B cell (primary cell): ENCODE results near the gene CDYL. TPM values are rescaled to one million over a fixed set of nuclear protein-coding genes. Genes with fewer than 3 reads are reported as not detected.
A peak's percentile ranks its signal among the peaks of the same experiment; 100 is the strongest.

Experiments
- ATAC-seq: fragments of 200-7000 bp; cut with Tn5 transposase; one replicate; pipeline ENCODE4 v1.10.0; 2021; ENCODE audit warnings: low read depth, mild to moderate bottlenecking, moderate number of reproducible peaks, moderate library complexity
- CTCF ChIA-PET: fragments of 350-600 bp; sonication (Branson Sonifier 250); formaldehyde crosslinking; loops from one replicate; lab custom pipeline; 2021; ENCODE audit warnings: antibody characterized with exemption, inconsistent platforms; lab: Charles Lee
- POLR2A ChIA-PET: fragments of 350-600 bp; sonication (Branson Sonifier 250); formaldehyde crosslinking; loops from one replicate; lab custom pipeline; 2021; ENCODE audit warnings: antibody characterized with exemption; lab: Charles Lee
- DNase-seq: peaks from one replicate; pipeline ENCODE4 v3.0.0; 2013
- H2AFZ ChIP-seq: 2 replicates; pipeline ENCODE4 v1.6.1; 2012; ENCODE audit warnings: mild to moderate bottlenecking, low read depth, low read length; ENCODE audit not compliant: insufficient read depth, poor library complexity, severe bottlenecking
- H3K27ac ChIP-seq, 2 donors: 1 replicate in 1 of 2; 2 replicates in 1 of 2; pipeline ENCODE4 v1.5.1; 2012 to 2013; ENCODE audit warnings: low read length in 2 of 2, mild to moderate bottlenecking in 2 of 2, moderate library complexity in 1 of 2
- H3K27me3 ChIP-seq, 4 experiments: fragments of 200-600 bp in 1 of 4; sonication (generic) in 1 of 4; replicated peaks in 1 of 4; 1 replicate in 2 of 4; 2 replicates in 2 of 4; pipeline versions ENCODE4 v1.6.1 to v1.7.0; 2013 to 2016; ENCODE audit warnings: low read length in 3 of 4, mild to moderate bottlenecking in 2 of 4, mixed read lengths in 1 of 4, moderate library complexity in 1 of 4; ENCODE audit not compliant: insufficient read depth in 4 of 4, control insufficient read depth in 3 of 4; ENCODE audit errors: control extremely low read depth in 1 of 4
- H3K36me3 ChIP-seq, 2 experiments: replicated peaks in 1 of 2; 1 replicate in 1 of 2; 2 replicates in 1 of 2; pipeline versions ENCODE4 v1.6.1 to v1.7.1; 2013; ENCODE audit warnings: low read length in 1 of 2; ENCODE audit not compliant: insufficient read depth in 2 of 2, control insufficient read depth in 1 of 2; ENCODE audit errors: control extremely low read depth in 1 of 2, extremely low read depth in 1 of 2
- H3K4me1 ChIP-seq, 2 donors: fragments of 200-600 bp in 1 of 2; sonication (generic) in 1 of 2; 1 replicate in 1 of 2; 2 replicates in 1 of 2; pipeline versions ENCODE4 v1.5.1 to v1.6.1; 2013 to 2017; ENCODE audit warnings: low read length in 2 of 2; ENCODE audit not compliant: control insufficient read depth in 2 of 2, insufficient read depth in 2 of 2
- H3K4me2 ChIP-seq: replicated peaks from 2 replicates; pipeline ENCODE3; 2012; ENCODE audit warnings: mild to moderate bottlenecking, low read depth, low read length; ENCODE audit not compliant: poor library complexity, severe bottlenecking
- H3K4me3 ChIP-seq, 5 experiments: fragments of 200-600 bp in 1 of 5; sonication (generic) in 1 of 5; 1 replicate in 3 of 5; 2 replicates in 2 of 5; pipeline versions ENCODE4 v1.5.1 to v1.7.0; 2011 to 2016; ENCODE audit warnings: low read length in 4 of 5, mild to moderate bottlenecking in 4 of 5, low read depth in 2 of 5, control low read depth in 1 of 5, moderate library complexity in 1 of 5; ENCODE audit not compliant: insufficient read depth in 1 of 5; ENCODE audit errors: control extremely low read depth in 1 of 5, extremely low read depth in 1 of 5
- H3K79me2 ChIP-seq: fragments of 200-600 bp; sonication (generic); one replicate; pipeline ENCODE4 v1.6.0; 2016; ENCODE audit warnings: low read length; ENCODE audit not compliant: control insufficient read depth, insufficient read depth
- H3K9ac ChIP-seq: fragments of 200-600 bp; sonication (generic); 2 replicates; pipeline ENCODE4 v1.6.1; 2017; ENCODE audit warnings: mild to moderate bottlenecking, low read length, moderate library complexity
- H3K9me3 ChIP-seq, 3 donors: one replicate each; pipeline versions ENCODE4 v1.6.1 to v1.7.1; 2013; ENCODE audit warnings: low read length in 2 of 3; ENCODE audit not compliant: control insufficient read depth in 2 of 3, insufficient read depth in 1 of 3; ENCODE audit errors: control extremely low read depth in 1 of 3
- H4K20me1 ChIP-seq: 2 replicates; pipeline ENCODE4 v1.6.0; 2012; ENCODE audit warnings: mild to moderate bottlenecking, low read length; ENCODE audit not compliant: insufficient read depth, control insufficient read depth, poor library complexity, severe bottlenecking
- H3K27ac Mint-ChIP-seq: one replicate; pipeline ENCODE4 v1.8.0; 2021; ENCODE audit warnings: mixed read lengths
- H3K27me3 Mint-ChIP-seq: one replicate; pipeline ENCODE4 v1.8.0; 2021; ENCODE audit warnings: mixed read lengths
- H3K4me1 Mint-ChIP-seq: one replicate; pipeline ENCODE4 v1.8.0; 2021; ENCODE audit warnings: mixed read lengths
- H3K4me3 Mint-ChIP-seq: one replicate; pipeline ENCODE4 v1.8.0; 2021; ENCODE audit warnings: mixed read lengths
- H3K9me3 Mint-ChIP-seq: one replicate; pipeline ENCODE4 v1.8.0; 2022; ENCODE audit warnings: mixed read lengths; ENCODE audit not compliant: insufficient read depth
- EZH2 ChIP-seq: IDR thresholded peaks from 2 replicates; pipeline ENCODE4 v1.6.1; 2012; ENCODE audit warnings: borderline replicate concordance, low read depth, mild to moderate bottlenecking, moderate library complexity, low read length; ENCODE audit not compliant: insufficient read depth, poor library complexity, severe bottlenecking
- WGBS: methylation state at CpG from one replicate; pipeline ENCODE4 v1.1.5; 2013; ENCODE audit warnings: missing lambda C conversion rate; ENCODE audit not compliant: insufficient coverage; 5-methylcytosine and 5-hydroxymethylcytosine counted together
- intact Hi-C: fragments of 100-400 bp; cut with micrococcal nuclease; formaldehyde crosslinking; loops from one replicate; pipeline ENCODE4 v1.10.0; 2022
- polyA plus RNA-seq: library from polyadenylated mRNA; depleted of rRNA; stranded (reverse); fragments of >200 nt; gene quantifications from 2 replicates; pipeline ENCODE4 v1.2.3, GENCODE V29; 2012
- total RNA-seq, 2 donors: library from RNA; stranded (reverse); fragments of 120-200 nt in 1 of 2; gene quantifications; 1 replicate in 1 of 2; 2 replicates in 1 of 2; pipeline versions ENCODE4 v1.2.3 to v1.2.4, GENCODE V29; 2013 to 2022
- TF ChIP-seq, protein P1 (sequence below): fragments of 200-600 bp; IDR thresholded peaks from one replicate; pipeline ENCODE4 v1.8.0; 2022; ENCODE audit warnings: antibody characterized with exemption, mild to moderate bottlenecking

Gene CDYL
- total and polyA plus RNA-seq, 2 donors (not counting 1 experiment from before 2014, with no cell fraction given), result 15.6 to 63.0 TPM

DNA sequence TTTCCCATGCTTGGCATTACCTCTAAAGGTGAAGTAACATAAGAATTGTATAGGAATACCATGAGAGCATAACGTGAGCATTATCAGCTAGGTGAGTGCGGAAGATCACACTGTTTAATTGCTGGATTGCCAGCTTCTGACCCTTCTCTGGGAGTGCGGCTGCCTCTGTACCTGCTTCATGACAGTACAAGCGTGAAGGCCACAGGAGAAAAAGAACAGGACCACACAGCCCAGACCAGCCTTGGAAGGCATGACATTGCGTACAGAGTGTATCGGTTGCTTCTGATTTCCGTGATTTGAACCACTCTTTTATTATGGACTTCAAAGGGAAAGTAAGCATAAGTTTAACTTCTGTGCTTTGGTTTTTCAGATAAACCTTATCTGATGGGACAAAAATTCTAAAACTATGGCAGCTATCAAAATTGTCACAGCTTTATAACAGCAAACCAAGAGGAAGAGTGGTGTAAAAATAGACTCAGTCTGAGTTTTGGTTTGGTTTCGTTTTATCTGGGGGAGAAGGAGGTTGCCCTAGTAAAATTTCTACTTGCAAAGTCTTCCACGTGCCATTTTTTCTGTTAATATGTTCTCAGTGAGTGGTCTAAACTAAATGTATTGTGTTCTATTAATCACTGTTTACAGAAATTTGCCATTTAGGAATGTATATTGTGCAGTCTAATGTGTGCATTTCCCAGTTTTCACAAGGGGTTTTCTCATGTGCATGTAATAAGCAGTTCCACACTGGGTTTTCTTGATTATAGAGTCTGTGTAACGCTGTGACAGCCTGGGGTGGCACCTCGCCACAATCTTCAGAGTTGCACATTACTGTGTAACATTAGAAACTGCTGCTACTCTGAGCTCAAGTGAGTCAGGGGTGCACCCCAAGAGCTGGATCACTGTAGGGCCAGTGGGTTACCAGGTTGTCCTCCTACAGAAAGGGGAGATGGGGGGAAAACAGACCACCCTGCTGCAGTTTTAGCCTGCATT is 130.4 kb downstream of the CDYL start:
- Histone ChIP-seq H3K9me3 (no peaks in the 10 kb centered on the region), H3K4me3 (peak overlapping the region in 4 of 5 experiments; percentile 2 to 37 (median 31)), H3K4me2 (peak overlapping the region; percentile 65), H3K27me3 (no peaks in the 10 kb centered on the region), H3K79me2 (peaks cover 71% of the 10 kb centered on the region), H3K36me3 (no peaks in the 10 kb centered on the region), H2AFZ (peak overlapping the region; percentile 39), H3K27ac (peak overlapping the region; percentile 41 to 75), H4K20me1 (peaks cover 24% of the 10 kb centered on the region), H3K9ac (peak overlapping the region; percentile 59), H3K4me1 (peaks cover 32 to 37% of the 10 kb centered on the region in 2 donors)
- Mint-ChIP-seq H3K27ac (peak overlapping the region; percentile 54), H3K4me3 (peak overlapping the region; percentile 64), H3K27me3 (no peaks in the 10 kb centered on the region), H3K9me3 (no peaks in the 10 kb centered on the region), H3K4me1 (peaks cover 46% of the 10 kb centered on the region)
- CTCF ChIA-PET, result no interaction called here
- intact Hi-C loops, result no loop called here
- 45% methylated on average over 6 of the region's 11 CpGs for WGBS
- ATAC-seq, result no peak
- TF ChIP-seq, protein P1, sequence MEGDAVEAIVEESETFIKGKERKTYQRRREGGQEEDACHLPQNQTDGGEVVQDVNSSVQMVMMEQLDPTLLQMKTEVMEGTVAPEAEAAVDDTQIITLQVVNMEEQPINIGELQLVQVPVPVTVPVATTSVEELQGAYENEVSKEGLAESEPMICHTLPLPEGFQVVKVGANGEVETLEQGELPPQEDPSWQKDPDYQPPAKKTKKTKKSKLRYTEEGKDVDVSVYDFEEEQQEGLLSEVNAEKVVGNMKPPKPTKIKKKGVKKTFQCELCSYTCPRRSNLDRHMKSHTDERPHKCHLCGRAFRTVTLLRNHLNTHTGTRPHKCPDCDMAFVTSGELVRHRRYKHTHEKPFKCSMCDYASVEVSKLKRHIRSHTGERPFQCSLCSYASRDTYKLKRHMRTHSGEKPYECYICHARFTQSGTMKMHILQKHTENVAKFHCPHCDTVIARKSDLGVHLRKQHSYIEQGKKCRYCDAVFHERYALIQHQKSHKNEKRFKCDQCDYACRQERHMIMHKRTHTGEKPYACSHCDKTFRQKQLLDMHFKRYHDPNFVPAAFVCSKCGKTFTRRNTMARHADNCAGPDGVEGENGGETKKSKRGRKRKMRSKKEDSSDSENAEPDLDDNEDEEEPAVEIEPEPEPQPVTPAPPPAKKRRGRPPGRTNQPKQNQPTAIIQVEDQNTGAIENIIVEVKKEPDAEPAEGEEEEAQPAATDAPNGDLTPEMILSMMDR, result no peak
- TF ChIP-seq EZH2, result no peak
- no peak for DNase-seq
- POLR2A ChIA-PET, result no interaction called here

DNA sequence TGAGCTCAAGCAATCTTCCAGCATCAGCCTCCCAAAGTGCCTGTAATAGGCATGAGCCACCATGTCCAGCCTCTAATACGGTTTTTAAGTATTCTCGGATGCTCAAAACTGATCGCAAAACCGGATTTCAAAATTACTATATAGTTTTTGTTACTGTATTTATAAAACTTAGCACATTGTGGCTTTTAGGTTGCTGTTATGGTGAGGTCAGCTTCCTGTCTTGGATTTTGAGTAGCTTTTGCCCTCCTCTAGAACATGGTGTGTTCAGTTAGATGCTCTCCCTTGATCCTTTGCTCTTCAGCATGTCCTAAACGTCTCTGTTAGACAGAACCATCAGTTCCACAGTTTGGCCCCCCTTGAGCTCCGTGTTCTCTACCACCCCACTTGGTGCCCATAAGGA is 131.4 kb downstream of the CDYL start:
- H3K4me3 ChIP-seq, result no peak overlapping the region
- CTCF ChIA-PET, result interaction anchor here (0.8 kb wide), 1 partner anchor 22 kb away, joined by 3 read pairs; no protein-coding TSS in a partner anchor
- intact Hi-C loops, result no loop called here

More for the DNA sequence above, 131.4 kb downstream of the CDYL start:
- no peak for ATAC-seq
- Histone ChIP-seq H3K4me2 (peak overlapping the region; percentile 65), H3K9ac (no peak overlapping the region), H2AFZ (no peak overlapping the region), H3K4me1 (peaks cover 25 to 27% of the 10 kb centered on the region in 2 donors), H3K27me3 (no peaks in the 10 kb centered on the region), H4K20me1 (peaks cover 28% of the 10 kb centered on the region), H3K9me3 (no peaks in the 10 kb centered on the region), H3K27ac (no peak overlapping the region), H3K79me2 (peaks cover 76% of the 10 kb centered on the region), H3K36me3 (peaks cover 0 to 5% of the 10 kb centered on the region in 2 experiments)
- WGBS, result 83% methylated on average over 2 of the region's 6 CpGs
- Mint-ChIP-seq H3K4me3 (peak overlapping the region; percentile 3), H3K9me3 (no peaks in the 10 kb centered on the region), H3K27me3 (no peaks in the 10 kb centered on the region), H3K4me1 (peaks cover 39% of the 10 kb centered on the region), H3K27ac (no peak overlapping the region)
- no peak for DNase-seq
- no peak for TF ChIP-seq EZH2
- TF ChIP-seq, protein P1, result no peak
- POLR2A ChIA-PET, result no interaction called here
